H54 (cell line): ENCODE data around the gene ETV6.

Experiments used
- DNase-seq: peaks from one replicate; pipeline ENCODE4 v3.0.0; 2011; ENCODE audit warnings: low spot score, mixed read lengths; ENCODE audit not compliant: insufficient read length
- FAIRE-seq: peaks from 3 replicates; lab custom pipeline; 2011; peaks lifted over from hg19 to GRCh38; lab: Jason Lieb, UNC
- POLR2A ChIP-seq: IDR thresholded peaks from 2 replicates; pipeline ENCODE4 v1.6.1; 2011; ENCODE audit warnings: low read depth, mild to moderate bottlenecking, low read length

The ETV6 gene

DNA sequence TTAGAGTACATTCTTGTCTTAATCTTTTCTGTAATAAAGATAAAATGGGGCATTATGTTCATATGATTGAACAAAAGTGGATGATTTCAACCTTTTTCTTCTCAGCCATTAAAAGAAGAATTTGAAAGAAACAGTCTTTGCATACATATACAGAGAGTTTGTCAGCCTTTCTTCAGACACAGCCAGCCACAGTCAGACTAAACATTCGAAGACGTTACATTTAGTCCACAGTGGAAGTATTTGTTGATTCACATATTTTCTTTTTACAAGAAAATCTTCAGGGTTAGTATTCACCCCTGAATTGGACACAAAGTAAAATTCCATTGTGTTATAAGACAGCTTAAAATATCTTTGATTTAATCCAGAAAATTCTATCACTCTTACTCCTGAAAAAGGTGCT is 36.2 kb downstream of the ETV6 start:
- FAIRE-seq (peak; percentile 11), DNase-seq (no peak)
- no peak for TF ChIP-seq POLR2A

GRCh38 chr12:11686120-11686519 is 36.6 kb downstream of the ETV6 start:
- DNase-seq (no peak), FAIRE-seq (no peak)
- no peak for TF ChIP-seq POLR2A

GRCh38 chr12:11687528-11687927 is 38.1 kb downstream of the ETV6 start:
- FAIRE-seq: no peak
- no peak for DNase-seq
- TF ChIP-seq POLR2A: no peak

GRCh38 chr12:11688379-11688778 is 38.9 kb downstream of the ETV6 start:
- TF ChIP-seq POLR2A: no peak
- DNase-seq (no peak), FAIRE-seq (no peak)

DNA sequence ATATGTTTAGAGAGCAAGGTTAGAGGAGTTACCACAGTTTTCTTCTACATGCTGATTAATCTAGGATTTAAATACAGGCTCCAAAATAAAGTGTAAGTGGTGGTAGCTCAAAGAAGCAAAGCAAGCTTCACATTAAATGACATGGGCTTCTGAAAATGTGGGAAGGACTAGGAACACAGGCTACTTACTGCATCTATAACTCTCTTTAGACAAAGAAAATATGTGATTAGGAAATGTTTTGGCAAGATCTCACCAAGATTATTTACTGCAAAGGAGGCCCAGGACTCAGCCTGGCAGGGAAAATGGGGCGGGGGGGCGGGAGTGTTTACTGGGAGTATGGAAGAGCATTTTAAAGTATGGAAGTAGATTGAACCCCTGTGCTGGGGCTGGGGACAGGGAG is 39.4 kb downstream of the ETV6 start:
- no peak for TF ChIP-seq POLR2A
- no peak for DNase-seq
- no peak for FAIRE-seq

GRCh38 chr12:11689591-11690186 is 40.2 kb downstream of the ETV6 start:
- no peak for TF ChIP-seq POLR2A
- DNase-seq: no peak
- no peak for FAIRE-seq

GRCh38 chr12:11693067-11693466 is 43.6 kb downstream of the ETV6 start:
- no peak for FAIRE-seq
- TF ChIP-seq POLR2A: no peak
- DNase-seq: no peak

GRCh38 chr12:11693601-11694000 is 44.1 kb downstream of the ETV6 start:
- TF ChIP-seq POLR2A: no peak
- DNase-seq (no peak), FAIRE-seq (no peak)

DNA sequence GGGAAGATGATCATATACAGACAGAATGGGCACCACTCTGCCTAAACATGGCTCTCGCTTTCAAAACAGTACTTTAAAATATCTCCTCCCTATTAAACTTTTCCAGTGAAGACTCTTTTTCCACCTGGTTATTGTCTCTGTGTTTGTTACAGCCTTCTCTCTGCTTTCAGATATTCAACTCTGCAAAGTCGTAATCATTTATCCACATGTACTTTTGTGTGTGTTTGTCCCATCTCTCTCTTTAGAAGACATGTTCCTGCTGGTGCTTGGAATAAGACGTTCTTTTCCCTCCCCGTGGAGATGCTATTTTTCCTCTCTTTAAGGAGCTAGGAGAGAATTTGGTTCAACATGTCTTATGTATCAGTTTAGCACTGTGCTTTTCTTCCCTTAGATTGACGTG is 45.1 kb downstream of the ETV6 start:
- FAIRE-seq: no peak
- no peak for DNase-seq
- TF ChIP-seq POLR2A: no peak

DNA sequence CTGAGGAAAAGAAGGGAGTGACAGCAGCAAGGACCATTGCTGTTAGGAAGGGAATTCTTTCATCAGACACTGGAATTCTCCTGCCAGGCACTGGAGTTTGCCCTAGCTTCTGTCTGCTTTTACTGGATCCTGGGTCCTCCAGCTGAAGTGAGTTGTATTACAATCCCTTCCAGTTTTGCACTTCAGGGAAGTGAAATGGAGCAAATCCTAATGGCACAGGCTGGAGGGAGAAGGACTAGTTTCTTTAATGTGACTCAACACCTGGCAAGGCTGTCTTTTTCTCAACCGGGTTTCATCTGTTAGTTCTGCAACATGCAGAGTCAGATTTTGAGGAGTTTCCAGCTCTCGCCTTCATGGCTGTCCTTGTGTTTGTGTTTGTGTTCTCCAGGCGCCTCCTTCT is 45.8 kb downstream of the ETV6 start:
- no peak for TF ChIP-seq POLR2A
- DNase-seq (no peak), FAIRE-seq (no peak)

DNA sequence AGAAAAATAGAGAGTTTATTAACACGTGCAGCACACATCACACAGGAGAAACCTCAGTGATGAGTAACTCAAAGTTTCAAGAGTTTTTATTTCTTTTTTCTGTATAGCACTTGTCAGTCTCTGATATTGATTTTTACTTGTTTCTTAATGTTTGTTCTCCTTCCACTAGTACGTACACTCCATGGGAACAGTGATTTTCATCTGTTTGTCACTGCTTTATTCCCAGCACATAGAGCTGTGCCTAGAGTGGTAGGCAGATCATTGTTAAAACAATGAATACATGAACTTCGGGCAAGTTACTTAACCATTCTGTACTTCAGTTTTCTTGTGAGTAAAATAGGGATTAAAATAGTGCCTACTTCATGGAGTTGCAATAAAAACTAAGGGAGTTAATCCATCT is 46.6 kb downstream of the ETV6 start:
- FAIRE-seq (no peak), DNase-seq (no peak)
- TF ChIP-seq POLR2A: no peak

GRCh38 chr12:11697131-11697530 is 47.7 kb downstream of the ETV6 start:
- FAIRE-seq (no peak), DNase-seq (no peak)
- no peak for TF ChIP-seq POLR2A

DNA sequence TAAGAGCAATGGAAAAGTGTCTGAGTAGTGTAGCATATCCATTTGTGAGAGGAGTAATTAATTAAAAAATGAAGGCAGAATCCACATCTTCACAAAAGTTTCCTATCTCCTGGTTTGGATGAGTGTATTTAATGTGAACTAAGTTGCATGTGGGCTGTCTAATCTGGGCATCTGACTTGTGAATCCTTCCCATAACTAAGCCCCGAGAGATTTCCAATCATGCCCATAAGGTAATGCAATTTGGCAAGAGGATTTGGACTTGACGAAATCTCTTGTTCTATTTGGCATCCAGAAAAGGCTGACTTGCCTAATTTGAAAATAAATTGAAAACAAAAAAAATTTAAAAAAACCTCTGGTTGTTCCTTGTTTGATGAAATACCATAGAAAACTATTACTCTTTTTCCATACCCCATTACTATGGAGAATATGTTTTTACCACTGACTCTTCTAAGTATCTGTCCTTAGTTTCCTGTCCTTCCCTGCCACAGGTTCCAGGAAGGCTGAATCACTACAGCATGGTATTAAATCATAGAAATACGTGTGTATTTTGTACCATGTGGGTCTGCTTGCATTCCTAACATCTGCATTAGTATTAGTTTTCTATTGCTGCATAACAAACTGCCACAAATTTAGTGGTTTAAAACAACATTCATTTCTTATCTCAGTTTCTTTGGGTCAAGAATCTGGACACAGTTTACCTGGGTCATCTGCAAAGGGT is 48.4 kb downstream of the ETV6 start:
- no peak for FAIRE-seq
- DNase-seq: no peak

GRCh38 chr12:11698729-11699128 is 49.3 kb downstream of the ETV6 start:
- no peak for TF ChIP-seq POLR2A
- FAIRE-seq (no peak), DNase-seq (no peak)

More for the DNA sequence above, 48.4 kb downstream of the ETV6 start:
- TF ChIP-seq POLR2A: no peak

DNA sequence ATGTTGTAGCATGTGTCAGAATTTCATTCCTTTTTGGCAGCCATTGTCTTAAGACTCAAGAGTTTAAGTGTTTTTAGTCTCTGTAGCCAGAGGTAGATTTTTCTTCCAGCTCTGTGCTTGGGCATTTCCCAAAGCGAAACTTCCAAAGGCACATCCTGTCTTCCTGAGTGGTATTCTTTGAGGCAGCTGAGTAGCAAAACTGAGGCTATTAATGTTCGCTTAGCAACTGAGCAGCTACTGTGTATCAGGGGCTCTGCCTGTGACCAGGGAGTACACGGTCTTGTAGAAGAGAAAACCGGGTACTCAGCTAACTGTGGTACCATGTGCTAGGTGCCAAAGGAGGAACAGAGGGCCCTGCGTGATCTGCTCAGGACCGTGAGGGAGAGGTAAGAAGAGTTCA is 52.0 kb downstream of the ETV6 start:
- TF ChIP-seq POLR2A: no peak
- DNase-seq: no peak
- no peak for FAIRE-seq
